ENCODE data around the gene IFIT1B. TPM values are rescaled to one million over a fixed set of nuclear protein-coding genes. Genes with fewer than 3 reads are reported as not detected.
A peak's percentile ranks its signal among the peaks of the same experiment; 100 is the strongest.
"Not testable (repeated sequence)": the region's sequence is repeated elsewhere in the genome, so short reads cannot be mapped to it uniquely, and the experiment has no call there.

Gene IFIT1B
- total and polyA plus RNA-seq, 2 experiments from 2014 or later: not detected

GRCh38 chr10:89412276-89412675 lies 34.4 kb downstream of the IFIT1B start:
- not testable (repeated sequence) for H3K9me2 ChIP-seq (replicated peaks; ENCODE audit: insufficient read depth); H3K9me3 ChIP-seq (ENCODE audit: low read depth); H3K36me3 ChIP-seq (replicated peaks; ENCODE audit: insufficient read depth, low read depth); H3K27me3 ChIP-seq; H2AFZ ChIP-seq; H3K4me1 ChIP-seq (ENCODE audit: insufficient read depth); H3K4me3 ChIP-seq; H4K20me1 ChIP-seq (ENCODE audit: insufficient read depth, poor library complexity, severe bottlenecking); DNase-seq (ENCODE audit: low spot score); H3K27ac ChIP-seq; H3K4me2 ChIP-seq
- peaks cover 30% of the 10 kb centered on the region for H3K79me2 ChIP-seq
- WGBS (ENCODE audit: low lambda C conversion rate, missing lambda C conversion rate): 82% methylated on average over 10 of the region's 10 CpGs

DNA sequence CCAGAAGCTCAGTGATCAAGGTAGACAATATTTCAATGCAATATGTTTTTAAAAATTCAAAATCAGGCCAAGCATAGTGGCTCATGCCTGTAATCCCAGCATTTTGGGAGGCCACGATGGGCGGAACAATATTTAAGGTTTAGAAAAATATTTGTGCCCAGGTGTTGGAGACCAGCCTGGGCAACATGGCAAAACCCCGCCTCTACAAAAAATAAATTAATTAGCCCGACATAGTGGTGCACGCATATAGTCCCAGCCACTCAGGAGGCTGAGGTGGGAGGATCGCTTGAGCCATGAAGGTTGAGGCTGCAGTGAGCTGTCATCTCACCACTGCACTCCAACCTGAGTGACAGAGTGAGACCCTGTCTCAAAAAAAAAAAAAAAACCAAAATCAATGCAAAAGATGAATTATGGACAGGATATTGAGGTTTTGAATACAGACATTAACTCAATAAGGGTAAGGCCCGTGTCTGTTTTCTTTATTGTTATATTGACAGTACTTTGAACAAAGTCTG lies 35.6 kb downstream of the IFIT1B start:
- no peaks in the 10 kb centered on the region for H3K36me3 ChIP-seq (replicated peaks; ENCODE audit: insufficient read depth, low read depth)
- no peaks in the 10 kb centered on the region for H4K20me1 ChIP-seq (ENCODE audit: insufficient read depth, poor library complexity, severe bottlenecking)
- H3K27ac ChIP-seq: peak overlapping the region; percentile 95
- no peak for DNase-seq (ENCODE audit: low spot score)
- no peaks in the 10 kb centered on the region for H3K9me2 ChIP-seq (replicated peaks; ENCODE audit: insufficient read depth)
- TF ChIP-seq EZH2phosphoT487 (IDR thresholded peaks at IDR 0.05; ENCODE audit: low read depth, severe bottlenecking, unreplicated experiment) (no peak), EZH2 (IDR thresholded peaks at IDR 0.05; ENCODE audit: borderline replicate concordance) (no peak)
- TF ChIP-seq, protein P1, sequence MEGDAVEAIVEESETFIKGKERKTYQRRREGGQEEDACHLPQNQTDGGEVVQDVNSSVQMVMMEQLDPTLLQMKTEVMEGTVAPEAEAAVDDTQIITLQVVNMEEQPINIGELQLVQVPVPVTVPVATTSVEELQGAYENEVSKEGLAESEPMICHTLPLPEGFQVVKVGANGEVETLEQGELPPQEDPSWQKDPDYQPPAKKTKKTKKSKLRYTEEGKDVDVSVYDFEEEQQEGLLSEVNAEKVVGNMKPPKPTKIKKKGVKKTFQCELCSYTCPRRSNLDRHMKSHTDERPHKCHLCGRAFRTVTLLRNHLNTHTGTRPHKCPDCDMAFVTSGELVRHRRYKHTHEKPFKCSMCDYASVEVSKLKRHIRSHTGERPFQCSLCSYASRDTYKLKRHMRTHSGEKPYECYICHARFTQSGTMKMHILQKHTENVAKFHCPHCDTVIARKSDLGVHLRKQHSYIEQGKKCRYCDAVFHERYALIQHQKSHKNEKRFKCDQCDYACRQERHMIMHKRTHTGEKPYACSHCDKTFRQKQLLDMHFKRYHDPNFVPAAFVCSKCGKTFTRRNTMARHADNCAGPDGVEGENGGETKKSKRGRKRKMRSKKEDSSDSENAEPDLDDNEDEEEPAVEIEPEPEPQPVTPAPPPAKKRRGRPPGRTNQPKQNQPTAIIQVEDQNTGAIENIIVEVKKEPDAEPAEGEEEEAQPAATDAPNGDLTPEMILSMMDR (IDR thresholded peaks at IDR 0.05; ENCODE audit: poor library complexity): no peak
- peaks cover 32% of the 10 kb centered on the region for H3K79me2 ChIP-seq
- no peaks in the 10 kb centered on the region for H3K4me1 ChIP-seq (ENCODE audit: insufficient read depth)
- H3K27me3 ChIP-seq: no peaks in the 10 kb centered on the region
- H2AFZ ChIP-seq: peak overlapping the region; percentile 56
- H3K4me2 ChIP-seq: peak overlapping the region; percentile 93
- H3K9me3 ChIP-seq (ENCODE audit: low read depth): no peaks in the 10 kb centered on the region
- peak overlapping the region; percentile 46 for H3K4me3 ChIP-seq
- WGBS (ENCODE audit: low lambda C conversion rate, missing lambda C conversion rate): 93% methylated on average over 7 of the region's 7 CpGs

DNA sequence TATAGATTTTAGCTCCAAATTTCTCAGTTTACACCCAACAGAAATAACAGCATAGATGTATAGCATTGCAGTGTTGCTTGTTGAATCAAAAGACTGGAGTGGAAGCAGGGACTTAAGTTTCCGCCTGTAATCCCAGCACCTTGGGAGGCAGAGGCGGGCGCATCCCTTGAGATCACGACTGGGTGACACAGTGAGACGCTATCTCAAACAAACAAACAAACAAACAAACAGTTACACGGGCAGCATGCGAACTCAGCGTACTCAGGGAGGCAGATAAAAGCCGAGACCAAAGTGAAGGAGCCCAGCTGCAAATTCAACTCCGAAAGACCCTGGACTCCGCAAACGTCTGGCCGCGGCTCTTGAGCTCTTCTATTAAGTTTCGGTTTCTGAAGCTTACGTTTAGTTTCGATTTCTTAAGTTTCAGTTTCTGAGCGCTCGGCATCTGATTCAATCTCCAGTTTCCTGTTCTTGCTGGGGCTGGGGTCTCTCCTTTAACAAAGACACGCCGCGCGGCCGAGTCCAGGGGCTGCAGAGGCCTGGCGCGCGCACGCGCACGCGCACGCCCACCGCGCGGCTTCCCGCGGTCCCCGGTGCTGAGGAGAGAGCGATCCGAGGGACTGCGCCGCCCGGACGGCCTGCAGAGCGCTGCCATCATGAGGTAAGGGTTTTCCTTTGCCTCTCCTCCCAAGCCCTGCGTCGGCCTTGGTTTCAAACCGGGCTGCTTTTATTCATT lies 36.5 kb downstream of the IFIT1B start, which contains the start of gene IFIT5:
Gene IFIT5 (plus strand): TSS at position 423 of the 733 bp plus-strand sequence. CDS start 231 bp downstream, at position 654.
- Histone ChIP-seq H4K20me1 (ENCODE audit: insufficient read depth, poor library complexity, severe bottlenecking) (no peaks in the 10 kb centered on the region), H3K9me2 (replicated peaks; ENCODE audit: insufficient read depth) (no peaks in the 10 kb centered on the region), H3K9me3 (ENCODE audit: low read depth) (no peaks in the 10 kb centered on the region), H3K27ac (peak within 1 kb of the TSS; percentile 95), H3K79me2 (peaks cover 32% of the 10 kb centered on the region), H3K27me3 (no peaks in the 10 kb centered on the region), H3K4me1 (ENCODE audit: insufficient read depth) (no peaks in the 10 kb centered on the region), H3K4me2 (peak within 1 kb of the TSS; percentile 93), H3K4me3 (peak within 1 kb of the TSS; percentile 46), H3K36me3 (replicated peaks; ENCODE audit: insufficient read depth, low read depth) (no peaks in the 10 kb centered on the region), H2AFZ (peak within 1 kb of the TSS; percentile 56)
- TF ChIP-seq, protein P1 (IDR thresholded peaks at IDR 0.05; ENCODE audit: poor library complexity): no peak
- TF ChIP-seq EZH2phosphoT487 (IDR thresholded peaks at IDR 0.05; ENCODE audit: low read depth, severe bottlenecking, unreplicated experiment) (no peak), EZH2 (IDR thresholded peaks at IDR 0.05; ENCODE audit: borderline replicate concordance) (no peak)
- peak; percentile 85 for DNase-seq (ENCODE audit: low spot score)
- 1% methylated on average over 45 of the region's 48 CpGs for WGBS (ENCODE audit: low lambda C conversion rate, missing lambda C conversion rate)
